GM21528 (cell line): ENCODE measurements around the gene ZNF710.

ENCODE experiments used
- ATAC-seq: cut with Tn5 transposase; IDR thresholded peaks from one replicate; pipeline ENCODE4 v1.9.1; 2021; ENCODE audit warnings: mild to moderate bottlenecking, moderate library complexity; ENCODE audit not compliant: unreplicated experiment, low FRiP score

ZNF710 gene

GRCh38 chr15:90015294-90015693 lies 14.2 kb downstream of the ZNF710 start:
- no peak for ATAC-seq

DNA sequence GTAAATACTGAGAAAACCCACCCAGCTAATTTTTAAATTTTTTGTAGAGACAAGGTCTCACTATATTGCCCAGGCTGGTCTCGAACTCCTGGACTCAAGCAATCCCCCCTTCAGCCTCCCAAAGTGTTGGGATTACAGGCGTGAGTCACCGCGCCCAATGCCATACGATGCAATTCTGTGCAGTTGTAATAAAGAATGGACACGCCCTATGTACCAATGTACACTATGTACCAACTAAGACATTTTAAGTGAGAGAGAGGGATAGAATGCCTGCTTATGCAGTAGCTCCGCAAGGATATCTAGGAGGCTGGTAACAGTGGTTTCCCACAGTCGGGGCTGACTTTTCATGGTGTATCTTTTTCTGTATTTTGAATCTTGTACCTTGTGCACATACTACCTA lies 14.6 kb downstream of the ZNF710 start:
- no peak for ATAC-seq

GRCh38 chr15:90016721-90017120 lies 15.6 kb downstream of the ZNF710 start:
- no peak for ATAC-seq

- no peak for ATAC-seq
Observed at GRCh38 chr15:90018216-90018831, 17.2 kb downstream of the ZNF710 start.

DNA sequence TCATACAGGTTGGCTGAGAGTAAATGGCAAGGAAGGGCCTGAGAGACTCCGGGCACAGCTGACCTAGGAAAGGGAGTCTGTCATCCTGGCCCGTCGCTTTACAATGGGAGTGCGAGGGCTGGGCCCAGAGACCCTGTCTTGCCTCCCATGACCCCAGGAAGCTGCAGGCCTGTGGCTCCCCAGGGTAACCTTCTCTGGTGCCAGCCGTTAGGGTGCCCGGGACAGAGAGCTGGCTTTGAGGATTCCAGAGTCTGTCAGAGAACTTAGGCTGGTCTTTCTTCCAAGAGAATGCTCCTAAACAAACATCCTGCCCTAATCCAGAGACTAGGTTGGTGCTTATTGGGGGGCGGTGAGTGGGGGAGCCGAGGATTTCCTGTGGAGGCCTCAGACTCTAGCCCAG lies 18.5 kb downstream of the ZNF710 start:
- ATAC-seq = no peak

DNA sequence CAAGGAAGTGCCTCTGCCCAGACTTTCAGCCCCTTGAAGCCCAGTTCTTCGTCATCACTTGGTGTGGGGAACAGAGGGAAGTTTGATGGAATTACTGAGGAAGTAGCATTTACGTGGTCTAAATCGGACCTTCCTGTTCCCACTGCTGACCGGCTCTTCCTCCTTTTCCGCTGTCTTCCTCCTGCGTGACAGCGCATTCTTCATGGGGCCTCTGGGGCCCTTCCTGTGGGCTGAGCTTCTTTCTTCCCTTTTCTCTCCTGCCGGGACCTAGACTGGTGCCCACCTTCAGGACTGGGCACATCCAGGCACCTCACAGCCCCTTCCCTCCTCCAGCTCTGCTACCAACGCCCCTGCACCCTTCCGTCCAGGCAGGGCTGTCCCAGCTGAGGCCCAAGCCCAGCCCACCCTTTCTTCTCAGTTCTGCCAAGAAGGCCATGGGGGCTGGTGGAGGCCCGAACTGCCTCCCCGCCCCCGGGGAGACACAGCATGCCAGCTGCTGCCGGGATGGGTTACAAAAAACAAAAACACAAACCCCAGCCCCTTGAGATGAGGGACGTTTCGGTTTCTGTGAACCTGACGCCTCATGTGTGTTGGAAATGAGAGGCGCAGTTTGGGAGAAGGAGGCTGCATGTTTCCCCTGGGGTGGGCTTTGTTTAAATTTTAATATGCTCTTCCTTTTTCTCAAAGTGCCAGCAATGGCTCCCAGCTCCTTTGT lies 19.1 kb downstream of the ZNF710 start:
- no peak for ATAC-seq

DNA sequence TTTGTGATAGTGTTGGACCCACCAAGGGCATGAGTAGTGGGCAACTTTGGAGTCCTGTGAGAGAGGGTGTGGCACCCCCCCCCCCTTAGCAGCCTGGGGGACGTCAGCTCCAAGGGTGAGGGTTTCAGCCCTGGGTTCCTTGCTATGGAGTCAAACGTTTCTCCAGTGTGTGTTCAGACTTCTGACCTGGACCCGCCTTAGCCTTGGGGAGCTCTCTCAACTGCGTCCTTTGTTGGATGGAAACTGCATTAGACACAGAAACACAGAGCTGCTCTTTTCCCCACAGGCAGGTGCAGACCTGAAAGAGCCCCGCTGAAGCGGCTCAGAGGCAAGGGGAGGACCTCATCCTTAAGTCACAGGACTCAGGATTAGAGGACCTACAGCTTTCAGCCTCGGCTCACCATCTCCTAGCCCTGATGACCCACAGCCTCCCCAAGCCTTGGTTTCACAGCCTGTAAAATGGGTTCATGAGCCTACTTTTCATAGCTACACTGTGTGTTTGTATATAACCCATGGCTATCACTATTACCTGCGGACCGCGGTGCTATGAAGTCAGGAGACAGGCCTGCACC lies 19.9 kb downstream of the ZNF710 start:
- no peak for ATAC-seq

DNA sequence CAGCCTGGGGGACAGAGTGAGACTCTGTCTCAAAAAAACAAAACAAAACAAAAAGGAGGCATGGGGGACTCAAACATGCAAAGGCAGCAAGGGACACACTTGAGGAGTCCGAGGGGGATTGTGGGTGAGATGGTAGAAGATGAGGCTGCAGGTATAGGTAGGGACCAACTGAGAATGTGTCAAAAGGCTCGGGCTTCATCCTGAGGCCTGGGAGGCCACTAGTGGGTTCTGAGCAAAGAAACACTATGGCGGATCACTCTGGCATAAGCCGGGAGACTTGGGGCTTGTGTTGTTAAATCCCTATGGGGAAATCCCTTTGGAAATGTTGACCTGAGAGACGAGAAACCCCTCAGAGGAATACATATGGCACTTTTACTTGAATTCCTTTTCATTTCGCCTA lies 21.2 kb downstream of the ZNF710 start:
- no peak for ATAC-seq

- no peak for ATAC-seq
Observed at GRCh38 chr15:90022905-90023700, 22.0 kb downstream of the ZNF710 start.

GRCh38 chr15:90024406-90024805 lies 23.3 kb downstream of the ZNF710 start:
- ATAC-seq = no peak

DNA sequence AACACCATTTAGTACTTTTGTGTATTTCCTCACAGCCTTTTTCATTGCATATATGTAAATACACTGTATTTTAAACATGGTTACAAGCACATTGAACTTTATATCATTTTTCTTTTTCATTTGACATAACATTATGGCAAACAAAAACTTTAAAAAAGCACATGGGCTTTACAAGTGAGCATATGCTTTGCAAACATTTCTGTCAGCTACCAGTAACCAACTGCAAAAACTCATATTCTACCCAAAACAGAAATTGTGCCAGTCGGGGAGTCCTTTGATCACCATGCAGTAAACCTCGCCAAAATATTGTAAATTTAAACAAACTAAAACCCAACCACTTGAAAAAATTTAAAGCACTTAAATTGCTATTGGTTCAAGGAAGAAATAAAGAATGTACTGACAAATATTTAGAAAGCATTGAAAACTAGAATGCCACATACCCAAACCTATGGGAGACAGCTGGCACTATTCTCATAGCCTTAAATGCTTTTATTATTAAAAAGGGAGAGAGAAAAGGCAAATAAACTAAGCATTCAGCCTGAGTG lies 24.4 kb downstream of the ZNF710 start:
- ATAC-seq = no peak

DNA sequence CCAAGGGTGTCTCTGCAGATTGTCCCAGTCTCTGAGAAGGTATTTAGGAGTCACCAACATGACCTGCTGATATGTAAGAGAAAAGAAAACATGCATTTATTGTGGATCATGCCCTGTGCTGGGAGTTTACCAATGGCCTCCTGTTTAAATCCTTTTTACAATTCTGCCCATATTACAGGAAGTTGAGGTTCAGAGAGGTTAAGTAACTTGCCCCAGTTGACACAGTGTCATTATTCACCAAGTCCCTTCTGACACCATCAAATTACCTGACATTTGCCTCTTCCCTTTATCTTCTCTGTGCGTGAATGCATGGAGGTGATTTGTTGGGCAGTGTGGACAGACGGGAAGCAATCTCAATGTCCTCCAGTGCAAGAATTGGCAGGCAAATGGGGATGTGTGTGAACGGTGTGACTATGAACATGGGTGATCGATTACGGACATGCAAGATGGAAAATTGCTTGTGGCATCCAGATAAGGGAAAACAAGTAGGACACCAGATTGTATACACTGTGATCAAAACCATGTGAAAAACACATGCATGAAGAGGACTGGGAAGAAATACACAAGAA lies 27.3 kb downstream of the ZNF710 start:
- no peak for ATAC-seq

DNA sequence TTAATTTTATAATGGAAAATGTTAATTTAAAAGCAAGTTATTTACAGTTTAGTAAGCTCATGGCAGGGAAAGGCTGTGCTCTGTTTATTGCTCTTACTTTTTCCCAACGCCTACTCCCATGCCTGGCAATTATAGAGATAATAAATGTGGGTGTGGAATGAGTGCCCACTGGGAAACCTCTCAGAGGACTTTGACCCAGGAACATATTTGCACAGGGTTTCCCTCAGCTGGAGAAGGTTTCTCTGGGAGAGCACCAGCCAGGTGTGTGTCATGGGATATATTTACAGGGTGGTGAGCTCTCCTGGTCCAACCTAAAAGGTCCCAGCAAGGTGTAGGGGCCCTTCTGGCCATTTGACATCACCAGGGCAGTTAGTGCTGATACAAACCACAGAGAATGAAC lies 27.9 kb downstream of the ZNF710 start:
- ATAC-seq = no peak

DNA sequence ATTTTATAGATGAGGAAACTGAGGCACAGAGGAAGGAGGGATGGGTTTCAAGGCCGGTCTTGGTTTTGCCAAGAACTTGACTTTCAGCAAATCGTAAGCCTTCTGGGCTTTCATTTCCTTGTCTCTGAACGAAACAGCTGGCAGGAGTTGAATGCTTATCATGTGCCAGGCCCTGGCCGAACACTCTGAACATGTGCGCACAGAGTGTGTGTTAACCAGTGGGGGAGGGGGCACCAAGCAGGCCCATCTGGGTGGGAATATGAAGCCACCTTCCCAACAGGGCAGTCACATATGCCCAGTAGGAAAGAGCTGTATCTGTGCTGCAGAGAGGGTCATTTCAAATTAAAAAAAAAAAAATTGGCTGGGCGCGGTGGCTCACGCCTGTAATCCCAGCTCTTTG lies 29.3 kb downstream of the ZNF710 start:
- ATAC-seq = no peak

DNA sequence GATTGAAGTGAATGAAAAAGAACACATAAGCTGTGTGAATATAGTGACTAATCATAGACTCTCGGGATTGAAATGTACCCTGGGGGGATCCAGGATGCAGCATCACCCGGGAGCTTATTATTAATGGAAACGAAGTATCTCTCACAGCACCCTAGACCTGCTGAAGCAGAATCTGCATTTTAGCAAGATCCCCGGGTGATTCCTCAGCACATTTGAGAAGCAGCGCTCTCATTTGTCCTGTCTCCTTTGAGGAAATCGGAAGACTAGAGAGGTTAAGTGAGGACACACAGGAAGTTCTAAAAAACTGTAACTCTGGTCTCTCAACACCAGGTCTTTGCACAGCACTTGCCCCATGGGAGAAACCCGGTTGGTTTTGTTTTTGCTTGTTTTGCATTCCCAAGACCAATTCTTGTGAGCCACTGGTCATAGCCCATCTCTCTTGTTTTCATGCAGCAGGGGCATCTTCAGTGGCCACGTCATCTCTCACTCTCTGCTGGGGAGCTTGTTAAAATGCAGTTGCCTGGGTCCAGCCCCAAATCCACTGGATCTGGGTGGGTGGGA lies 30.2 kb downstream of the ZNF710 start:
- peak; percentile 83 for ATAC-seq

GRCh38 chr15:90033006-90033405 lies 31.9 kb downstream of the ZNF710 start:
- ATAC-seq = no peak

DNA sequence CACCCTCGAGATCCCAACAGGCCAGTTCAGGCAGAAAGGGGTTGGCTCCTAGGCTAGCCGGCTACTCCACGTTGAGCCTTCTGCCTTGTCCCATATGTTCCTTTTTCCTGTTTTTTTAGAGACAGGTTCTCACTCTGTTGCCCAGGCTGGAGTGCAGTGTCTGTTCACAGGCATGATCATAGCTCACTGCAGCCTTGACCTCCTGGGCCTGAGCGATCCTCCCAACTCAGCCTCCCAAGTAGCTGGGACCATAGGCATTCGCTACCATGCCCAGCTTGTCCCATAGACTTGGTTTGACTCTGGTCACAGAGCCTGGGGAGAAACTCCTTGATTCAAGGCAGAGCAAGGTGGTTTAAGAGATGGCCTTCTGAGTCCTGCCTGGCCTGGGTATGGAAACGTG lies 32.3 kb downstream of the ZNF710 start:
- ATAC-seq = no peak

GRCh38 chr15:90035095-90035839 lies 34.1 kb downstream of the ZNF710 start:
- no peak for ATAC-seq

GRCh38 chr15:90035840-90036230 lies 34.7 kb downstream of the ZNF710 start:
- no peak for ATAC-seq

DNA sequence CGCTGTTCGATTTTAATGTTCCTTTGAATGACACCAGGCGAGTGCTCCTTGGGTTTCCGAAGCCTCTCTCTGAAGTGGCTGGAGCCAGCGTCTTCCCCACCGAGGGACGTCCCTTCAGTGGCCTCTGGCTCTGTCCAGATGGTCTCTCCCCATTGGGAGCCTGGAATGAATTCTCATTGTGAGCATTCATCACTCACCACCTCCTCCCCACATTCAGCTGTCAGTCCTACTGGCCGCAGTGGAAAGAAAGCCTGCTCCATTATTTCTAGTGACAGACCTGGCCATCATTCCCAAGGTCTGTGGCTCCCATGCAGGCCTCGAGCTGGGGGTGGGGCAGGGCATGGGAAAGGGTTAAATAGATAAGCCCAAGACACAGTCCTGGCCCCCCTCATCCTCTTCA lies 35.2 kb downstream of the ZNF710 start:
- no peak for ATAC-seq
